Measurements from ENCODE around the gene GPC6.
A peak's percentile ranks its signal among the peaks of the same experiment; 100 is the strongest.

The GPC6 gene

GRCh38 chr13:93222976-93223375 lies 3.6 kb upstream of the GPC6 start:
- TF ChIP-seq CTCF (conservative IDR thresholded peaks at IDR 0.05; ENCODE audit: low read depth, low read length) = no peak
- DNase-seq (ENCODE audit: low read depth) = no peak
- H3K4me3 ChIP-seq (ENCODE audit: low read length) = no peak overlapping the region

GRCh38 chr13:93224535-93224934 lies 2.1 kb upstream of the GPC6 start:
- no peak for TF ChIP-seq CTCF (conservative IDR thresholded peaks at IDR 0.05; ENCODE audit: low read depth, low read length)
- no peak for DNase-seq (ENCODE audit: low read depth)
- no peak overlapping the region for H3K4me3 ChIP-seq (ENCODE audit: low read length)

GRCh38 chr13:93225610-93226009 lies 997 bp upstream of the GPC6 start:
- H3K4me3 ChIP-seq (ENCODE audit: low read length) = no peak overlapping the region
- DNase-seq (ENCODE audit: low read depth) = no peak
- TF ChIP-seq CTCF (conservative IDR thresholded peaks at IDR 0.05; ENCODE audit: low read depth, low read length) = no peak

- no peak for DNase-seq (ENCODE audit: low read depth)
- peak overlapping the region; percentile 75 for H3K4me3 ChIP-seq (ENCODE audit: low read length)
- no peak for TF ChIP-seq CTCF (conservative IDR thresholded peaks at IDR 0.05; ENCODE audit: low read depth, low read length)
These were observed 463 bp upstream of the GPC6 start for GRCh38 chr13:93226065-93226622.

GRCh38 chr13:93227280-93227877 lies 772 bp downstream of the GPC6 start:
- no peak for DNase-seq (ENCODE audit: low read depth)
- TF ChIP-seq CTCF (conservative IDR thresholded peaks at IDR 0.05; ENCODE audit: low read depth, low read length) = peak; percentile 15
- peak overlapping the region; percentile 75 for H3K4me3 ChIP-seq (ENCODE audit: low read length)

GRCh38 chr13:93227878-93228642 lies 1.5 kb downstream of the GPC6 start:
- DNase-seq (ENCODE audit: low read depth) = peak; percentile 85
- peak overlapping the region; percentile 75 for H3K4me3 ChIP-seq (ENCODE audit: low read length)
- TF ChIP-seq CTCF (conservative IDR thresholded peaks at IDR 0.05; ENCODE audit: low read depth, low read length) = peak; percentile 62

- DNase-seq (ENCODE audit: low read depth) = no peak
- TF ChIP-seq CTCF (conservative IDR thresholded peaks at IDR 0.05; ENCODE audit: low read depth, low read length) = no peak
- H3K4me3 ChIP-seq (ENCODE audit: low read length) = peak overlapping the region; percentile 75
These were observed 2.0 kb downstream of the GPC6 start for GRCh38 chr13:93228643-93228937.
